ENCODE results near the gene ATG4B. TPM values are rescaled to one million over a fixed set of nuclear protein-coding genes. Genes with fewer than 3 reads are reported as not detected.

ATG4B gene
- polyA plus RNA-seq, 1 experiment = 122 TPM

GRCh38 chr2:241692448-241692847 lies 55.0 kb downstream of the ATG4B start:
- peak; percentile 9 for DNase-seq (ENCODE audit: low read depth)
- Histone ChIP-seq H3K4me3 (ENCODE audit: low read depth, low read length) (no peak overlapping the region), H3K36me3 (ENCODE audit: control insufficient read depth, insufficient read depth, low read length) (peaks cover 15% of the 10 kb centered on the region), H3K27me3 (ENCODE audit: control insufficient read depth, insufficient read depth, low read length) (no peaks in the 10 kb centered on the region)
- POLR2A ChIA-PET = interaction anchor here (0.7 kb wide), 1 partner anchor 10 kb away, joined by 7 read pairs; the partner anchor contains the start of gene ING5
- no peak for TF ChIP-seq CTCF (IDR thresholded peaks at IDR 0.05; ENCODE audit: insufficient read depth, low read depth, low read length)
- CTCF ChIA-PET = interaction anchor here (0.5 to 1.9 kb wide), 2 partner anchors 10 to 20 kb away, joined by 3 to 10 read pairs; partner anchors contain the start of gene ING5

- no peak for TF ChIP-seq CTCF (IDR thresholded peaks at IDR 0.05; ENCODE audit: insufficient read depth, low read depth, low read length)
- Histone ChIP-seq H3K36me3 (ENCODE audit: control insufficient read depth, insufficient read depth, low read length) (peaks cover 8% of the 10 kb centered on the region), H3K4me3 (ENCODE audit: low read depth, low read length) (no peak overlapping the region), H3K27me3 (ENCODE audit: control insufficient read depth, insufficient read depth, low read length) (no peaks in the 10 kb centered on the region)
- no peak for DNase-seq (ENCODE audit: low read depth)
- ChIA-PET POLR2A (no interaction called here), CTCF (no interaction called here)
Observed at GRCh38 chr2:241695651-241696050, 58.2 kb downstream of the ATG4B start.

- TF ChIP-seq CTCF (IDR thresholded peaks at IDR 0.05; ENCODE audit: insufficient read depth, low read depth, low read length) = peak; percentile 52
- ChIA-PET CTCF (interaction anchor here (0.6 to 1.5 kb wide), 2 partner anchors 25 to 618 kb away, joined by 3 to 5 read pairs; no protein-coding TSS in a partner anchor), POLR2A (no interaction called here)
Observed at GRCh38 chr2:241701149-241701398, 63.6 kb downstream of the ATG4B start.

GRCh38 chr2:241701399-241702154 lies 64.1 kb downstream of the ATG4B start, which contains the start of gene ING5:
Gene ING5, plus strand, starts transcription at chr2:241702039. Its CDS starts 27 bp downstream, at chr2:241702066.
- CTCF ChIA-PET = interaction anchor here (0.9 to 3.4 kb wide), 10 partner anchors 9 to 33 kb away, joined by 3 to 18 read pairs (median 6); partner anchors contain the start of gene D2HGDH
- no peak for TF ChIP-seq CTCF (IDR thresholded peaks at IDR 0.05; ENCODE audit: insufficient read depth, low read depth, low read length)
- Histone ChIP-seq H3K4me3 (ENCODE audit: low read depth, low read length) (peak within 1 kb of the TSS; percentile 87), H3K27me3 (ENCODE audit: control insufficient read depth, insufficient read depth, low read length) (no peaks in the 10 kb centered on the region), H3K36me3 (ENCODE audit: control insufficient read depth, insufficient read depth, low read length) (no peaks in the 10 kb centered on the region; the same call in 1 of the 2 replicates)
- DNase-seq (ENCODE audit: low read depth) = peak; percentile 35
- POLR2A ChIA-PET = interaction anchor here (0.5 to 0.6 kb wide), 2 partner anchors 10 to 15 kb away, joined by 5 to 7 read pairs; partner anchors contain the start of gene DTYMK

More at GRCh38 chr2:241701149-241701398, 63.6 kb downstream of the ATG4B start:
- peak overlapping the region; percentile 87 for H3K4me3 ChIP-seq (ENCODE audit: low read depth, low read length)
- no peaks in the 10 kb centered on the region for H3K36me3 ChIP-seq (ENCODE audit: control insufficient read depth, insufficient read depth, low read length)
- no peaks in the 10 kb centered on the region for H3K27me3 ChIP-seq (ENCODE audit: control insufficient read depth, insufficient read depth, low read length)
- DNase-seq (ENCODE audit: low read depth) = no peak
